Cardiac fibroblast (primary cell): Measurements from ENCODE around the gene RASSF1.
A peak's percentile ranks its signal among the peaks of the same experiment; 100 is the strongest.
"Not testable (repeated sequence)": the region's sequence is repeated elsewhere in the genome, so short reads cannot be mapped to it uniquely, and the experiment has no call there.

Experiments
- DNase-seq, 2 donors: peaks; one replicate each; pipeline versions ENCODE4 v3.0.0 to v3.0.0-alpha.2; 2010; ENCODE audit warnings: low read depth in 2 of 2
- H3K4me3 ChIP-seq, 2 donors: replicated peaks in 1 of 2; 1 replicate in 1 of 2; 2 replicates in 1 of 2; pipeline ENCODE4 v1.5.1; 2011; ENCODE audit warnings: low read depth in 2 of 2, low read length in 2 of 2, mild to moderate bottlenecking in 2 of 2, moderate library complexity in 1 of 2
- CTCF ChIP-seq: IDR thresholded peaks from one replicate; pipeline ENCODE4 v1.5.1; 2011; ENCODE audit warnings: low read depth, mild to moderate bottlenecking, low read length, inconsistent platforms

The RASSF1 gene

DNA sequence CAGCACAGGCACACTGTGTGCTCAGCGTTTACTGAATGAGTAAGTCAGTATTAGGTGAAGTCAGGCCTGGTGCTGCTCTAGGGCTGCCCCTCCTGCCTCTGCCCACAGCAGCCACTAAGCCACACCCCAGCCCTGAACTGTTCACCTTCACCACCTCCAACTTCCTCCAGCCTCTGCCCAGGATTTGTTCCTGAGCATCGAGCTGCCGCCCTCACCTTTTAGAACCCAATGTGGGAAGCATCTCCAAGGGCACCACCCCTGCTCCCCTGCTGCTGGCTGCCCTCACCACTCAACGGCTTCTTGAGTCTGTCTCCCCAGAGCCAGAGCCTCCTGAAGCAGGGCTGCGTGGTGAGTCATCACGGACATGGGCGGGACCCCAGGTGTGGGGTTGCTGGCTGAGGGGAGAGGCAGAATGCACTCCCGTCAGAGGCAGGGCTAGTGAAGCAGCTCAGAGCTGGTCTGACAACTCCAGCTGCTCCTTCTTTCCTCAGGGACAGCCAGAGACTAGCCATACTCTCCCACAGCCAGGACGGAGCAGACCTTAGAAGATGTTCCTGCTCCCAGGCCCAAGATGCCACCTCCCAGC, 23.9 kb downstream of the RASSF1 start:
- peak in 1 of 2 donors; percentile 40 for DNase-seq
- no peak for TF ChIP-seq CTCF
- H3K4me3 ChIP-seq = no peak overlapping the region

- no peak overlapping the region for H3K4me3 ChIP-seq
- DNase-seq = no peak
- TF ChIP-seq CTCF = no peak
Observed at GRCh38 chr3:50314816-50315215, 25.8 kb downstream of the RASSF1 start.

DNA sequence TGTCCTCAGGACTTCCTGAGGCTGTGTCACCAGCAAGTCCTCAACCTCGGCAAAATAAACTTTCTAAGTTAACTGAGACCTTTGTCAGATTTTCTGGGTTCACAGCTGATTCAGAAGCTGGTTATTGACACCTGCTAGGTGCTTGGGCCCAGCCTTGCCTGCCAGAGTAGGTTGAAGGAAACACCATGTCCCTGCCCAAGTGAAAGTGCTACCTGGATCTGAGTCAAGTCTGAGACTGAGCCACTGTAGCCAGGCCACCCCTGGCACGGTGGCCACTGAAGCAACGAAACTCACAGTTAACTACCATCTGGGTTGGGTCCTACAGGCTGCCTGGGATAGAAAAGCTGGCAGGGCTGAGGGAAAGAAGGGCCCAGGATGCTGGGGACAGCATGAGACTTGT, 26.3 kb downstream of the RASSF1 start:
- DNase-seq = no peak
- no peak for TF ChIP-seq CTCF
- H3K4me3 ChIP-seq = no peak overlapping the region

- not testable (repeated sequence) for DNase-seq, H3K4me3 ChIP-seq
Observed at GRCh38 chr3:50312041-50312440, 28.6 kb downstream of the RASSF1 start.

- no peak for TF ChIP-seq CTCF
- no peak overlapping the region for H3K4me3 ChIP-seq
- no peak for DNase-seq
Observed at GRCh38 chr3:50304601-50305000, 36.0 kb downstream of the RASSF1 start.

DNA sequence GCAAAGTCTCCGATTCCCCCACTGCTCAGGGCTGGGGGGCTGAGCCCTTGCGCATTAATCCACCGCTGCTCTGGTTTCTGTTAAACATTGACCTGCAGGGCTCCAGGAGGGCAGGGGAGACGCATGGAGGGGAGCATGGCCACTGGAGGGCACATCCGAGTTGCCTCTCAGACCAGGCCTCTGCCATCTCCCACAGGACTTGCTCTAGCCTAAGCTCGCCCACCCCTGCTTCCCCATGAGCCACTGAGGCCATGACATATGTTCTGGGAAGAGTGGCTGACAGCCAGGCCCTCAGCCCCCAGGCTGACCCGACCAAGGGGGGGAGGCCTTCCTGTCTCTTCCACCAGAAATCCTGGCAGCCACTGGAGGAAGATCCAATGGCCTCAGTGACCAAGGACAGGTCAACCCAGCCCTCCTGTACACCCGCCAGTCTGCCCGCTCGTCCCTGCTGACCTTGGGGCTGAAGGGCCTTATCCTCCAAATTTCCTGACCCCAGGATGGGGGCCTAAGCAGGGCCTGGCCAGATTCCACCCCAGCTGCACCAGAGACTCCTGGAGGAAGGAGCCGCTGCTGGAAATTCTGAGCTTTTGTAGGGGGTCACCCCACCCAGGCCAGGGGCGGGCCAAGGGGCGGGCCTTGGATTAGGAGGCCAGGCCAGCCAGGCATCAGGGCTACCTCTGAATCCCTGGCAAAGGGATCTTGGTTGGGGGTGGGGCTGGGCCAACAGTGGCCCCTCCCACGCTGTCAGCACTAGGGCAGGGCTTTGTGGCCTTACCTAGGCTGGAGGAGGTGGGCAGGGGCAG, 37.4 kb downstream of the RASSF1 start, which contains the start of gene HYAL1:
Gene HYAL1 (minus strand): TSS at position 562 of the 803 bp plus-strand sequence. CDS start 618 bp downstream, outside the sequence.
- TF ChIP-seq CTCF = peak; percentile 2
- peak; percentile 31 to 67 for DNase-seq
- no peak within 1 kb of the TSS for H3K4me3 ChIP-seq
